Fibroblast of pulmonary artery (primary cell): Measurements from ENCODE around the gene MIDN.
"Not testable (repeated sequence)": the region's sequence is repeated elsewhere in the genome, so short reads cannot be mapped to it uniquely, and the experiment has no call there.

Experiments
- DNase-seq: peaks from one replicate; pipeline ENCODE4 v3.0.0-alpha.2; 2010; ENCODE audit warnings: low read depth
- H3K4me3 ChIP-seq: replicated peaks from 2 replicates; pipeline ENCODE4 v1.5.1; 2011; ENCODE audit warnings: low read depth, mild to moderate bottlenecking, control low read depth, low read length, moderate library complexity
- TF ChIP-seq, protein P1 (sequence below): IDR thresholded peaks from 2 replicates; pipeline ENCODE4 v1.5.1; 2011; ENCODE audit warnings: mild to moderate bottlenecking, control low read depth, low read length, inconsistent platforms; ENCODE audit errors: missing control alignments

The MIDN gene

GRCh38 chr19:1248139-1248785 lies at the start of gene MIDN:
Gene MIDN (plus strand): TSS chr19:1248583. CDS start chr19:1250297, 1,714 bp downstream.
- TF ChIP-seq, protein P1, sequence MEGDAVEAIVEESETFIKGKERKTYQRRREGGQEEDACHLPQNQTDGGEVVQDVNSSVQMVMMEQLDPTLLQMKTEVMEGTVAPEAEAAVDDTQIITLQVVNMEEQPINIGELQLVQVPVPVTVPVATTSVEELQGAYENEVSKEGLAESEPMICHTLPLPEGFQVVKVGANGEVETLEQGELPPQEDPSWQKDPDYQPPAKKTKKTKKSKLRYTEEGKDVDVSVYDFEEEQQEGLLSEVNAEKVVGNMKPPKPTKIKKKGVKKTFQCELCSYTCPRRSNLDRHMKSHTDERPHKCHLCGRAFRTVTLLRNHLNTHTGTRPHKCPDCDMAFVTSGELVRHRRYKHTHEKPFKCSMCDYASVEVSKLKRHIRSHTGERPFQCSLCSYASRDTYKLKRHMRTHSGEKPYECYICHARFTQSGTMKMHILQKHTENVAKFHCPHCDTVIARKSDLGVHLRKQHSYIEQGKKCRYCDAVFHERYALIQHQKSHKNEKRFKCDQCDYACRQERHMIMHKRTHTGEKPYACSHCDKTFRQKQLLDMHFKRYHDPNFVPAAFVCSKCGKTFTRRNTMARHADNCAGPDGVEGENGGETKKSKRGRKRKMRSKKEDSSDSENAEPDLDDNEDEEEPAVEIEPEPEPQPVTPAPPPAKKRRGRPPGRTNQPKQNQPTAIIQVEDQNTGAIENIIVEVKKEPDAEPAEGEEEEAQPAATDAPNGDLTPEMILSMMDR = peak; percentile 17
- DNase-seq = peak; percentile 93

DNA sequence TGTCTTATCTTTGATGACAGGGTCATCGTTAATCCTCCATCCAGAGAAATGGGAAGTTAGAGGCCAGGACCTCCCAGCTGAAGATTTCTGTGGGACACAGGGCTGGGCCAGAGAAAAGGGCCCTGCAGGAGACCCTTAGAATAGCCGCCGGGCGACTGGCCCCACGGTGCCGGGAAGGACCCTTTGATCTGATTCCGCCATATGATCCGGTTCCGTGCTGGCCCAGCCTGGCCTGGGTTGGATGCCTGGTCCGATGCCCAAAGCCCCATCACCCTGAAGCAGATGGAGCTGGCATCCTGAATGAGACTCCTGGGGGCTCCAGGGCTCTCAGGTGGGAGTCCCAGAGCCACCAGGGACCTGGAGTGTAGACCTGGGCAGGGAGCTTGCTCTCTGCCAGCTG lies 48.9 kb upstream of the MIDN start:
- TF ChIP-seq, protein P1 = no peak
- no peak overlapping the region for H3K4me3 ChIP-seq
- no peak for DNase-seq

More at GRCh38 chr19:1248139-1248785, at the start of gene MIDN:
- peak within 1 kb of the TSS; percentile 73 for H3K4me3 ChIP-seq

DNA sequence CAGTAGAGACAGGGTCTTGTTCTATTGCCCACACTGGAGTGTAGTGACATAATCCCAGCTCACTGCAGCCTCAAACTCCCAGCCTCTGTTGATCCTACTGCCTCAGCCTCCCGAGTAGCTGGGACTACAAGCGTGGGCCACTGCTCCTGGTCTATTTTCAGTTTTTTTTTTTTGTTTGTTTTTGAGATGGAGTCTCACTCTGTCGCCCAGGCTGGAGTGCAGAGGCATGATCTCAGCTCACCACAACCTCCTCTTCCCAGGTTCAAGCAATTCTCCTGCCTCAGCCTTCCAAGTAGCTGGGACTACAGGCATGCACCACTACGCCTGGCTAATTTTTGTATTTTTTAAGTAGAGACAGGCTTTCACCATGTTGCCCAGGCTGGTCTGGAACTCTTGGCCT lies 47.8 kb upstream of the MIDN start:
- H3K4me3 ChIP-seq, DNase-seq: not testable (repeated sequence)

- TF ChIP-seq, protein P1 = no peak
- peak within 1 kb of the TSS; percentile 73 for H3K4me3 ChIP-seq
- peak; percentile 97 for DNase-seq
Measured at GRCh38 chr19:1205114-1206099, 43.0 kb upstream of the MIDN start, which contains the start of gene STK11. Gene STK11 (plus strand): TSS chr19:1205778. CDS start chr19:1206914, 1,136 bp downstream.

DNA sequence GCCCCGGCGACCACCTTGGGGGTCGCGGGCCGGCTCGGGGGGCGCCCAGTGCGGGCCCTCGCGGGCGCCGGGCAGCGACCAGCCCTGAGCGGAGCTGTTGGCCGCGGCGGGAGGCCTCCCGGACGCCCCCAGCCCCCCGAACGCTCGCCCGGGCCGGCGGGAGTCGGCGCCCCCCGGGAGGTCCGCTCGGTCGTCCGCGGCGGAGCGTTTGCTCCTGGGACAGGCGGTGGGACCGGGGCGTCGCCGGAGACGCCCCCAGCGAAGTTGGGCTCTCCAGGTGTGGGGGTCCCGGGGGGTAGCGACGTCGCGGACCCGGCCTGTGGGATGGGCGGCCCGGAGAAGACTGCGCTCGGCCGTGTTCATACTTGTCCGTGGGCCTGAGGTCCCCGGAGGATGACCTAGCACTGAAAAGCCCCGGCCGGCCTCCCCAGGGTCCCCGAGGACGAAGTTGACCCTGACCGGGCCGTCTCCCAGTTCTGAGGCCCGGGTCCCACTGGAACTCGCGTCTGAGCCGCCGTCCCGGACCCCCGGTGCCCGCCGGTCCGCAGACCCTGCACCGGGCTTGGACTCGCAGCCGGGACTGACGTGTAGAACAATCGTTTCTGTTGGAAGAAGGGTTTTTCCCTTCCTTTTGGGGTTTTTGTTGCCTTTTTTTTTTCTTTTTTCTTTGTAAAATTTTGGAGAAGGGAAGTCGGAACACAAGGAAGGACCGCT lies 42.1 kb upstream of the MIDN start:
- DNase-seq = no peak
- peak overlapping the region; percentile 73 for H3K4me3 ChIP-seq
- TF ChIP-seq, protein P1 = no peak

- DNase-seq = no peak
- H3K4me3 ChIP-seq = peak overlapping the region; percentile 73
- TF ChIP-seq, protein P1 = no peak
Measured at GRCh38 chr19:1206864-1207450, 41.4 kb upstream of the MIDN start.

DNA sequence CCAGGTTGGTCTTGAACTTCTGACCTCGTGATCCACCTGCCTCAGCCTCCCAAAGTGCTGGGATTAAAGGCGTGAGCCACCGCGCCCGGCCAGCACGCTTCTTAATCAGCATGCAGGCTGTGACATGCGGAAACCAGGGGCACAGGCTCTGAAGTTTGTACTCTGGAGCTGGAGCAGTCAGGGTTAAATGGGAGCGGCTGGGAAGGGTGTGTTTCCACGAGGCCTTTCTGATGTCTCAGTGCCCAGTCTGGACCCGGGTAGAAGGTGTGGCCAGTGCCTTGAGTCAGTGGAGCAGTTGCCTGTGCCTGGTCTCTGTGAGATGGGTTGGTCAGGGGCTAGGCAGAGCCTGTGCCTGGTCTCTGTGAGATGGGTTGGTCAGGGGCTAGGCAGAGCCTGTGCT lies 39.6 kb upstream of the MIDN start:
- H3K4me3 ChIP-seq, DNase-seq: not testable (repeated sequence)
